Heart right ventricle (tissue), 16 donors: ENCODE data around the gene C3orf20. TPM values are rescaled to one million over a fixed set of nuclear protein-coding genes. Genes with fewer than 3 reads are reported as not detected.
A peak's percentile ranks its signal among the peaks of the same experiment; 100 is the strongest.
"Not testable (repeated sequence)": the region's sequence is repeated elsewhere in the genome, so short reads cannot be mapped to it uniquely, and the experiment has no call there.

Source experiments
- ATAC-seq, 8 donors: fragments of 200-7000 bp; cut with Tn5 transposase; one replicate each; pipeline ENCODE4 v1.9.1; 2020; ENCODE audit warnings: mild to moderate bottlenecking in 8 of 8, moderate library complexity in 8 of 8, moderate number of reproducible peaks in 1 of 8
- DNase-seq, 2 donors: peaks; one replicate each; pipeline ENCODE4 v3.0.0-alpha.2; 2020
- H3K27ac ChIP-seq, 10 donors: fragments of 200-600 bp; sonication (generic) in 2 of 10; one replicate each; pipeline versions ENCODE4 v1.5.0 to v1.8.0; 2020 to 2022; ENCODE audit warnings: mild to moderate bottlenecking in 3 of 10
- H3K27me3 ChIP-seq, 7 donors: fragments of 200-600 bp; one replicate each; pipeline ENCODE4 v1.8.0; 2021 to 2022; ENCODE audit warnings: mild to moderate bottlenecking in 2 of 7
- H3K36me3 ChIP-seq, 9 donors: fragments of 200-600 bp; sonication (generic) in 1 of 9; one replicate each; pipeline versions ENCODE4 v1.5.0 to v1.8.0; 2020 to 2022; ENCODE audit warnings: mild to moderate bottlenecking in 2 of 9
- H3K4me1 ChIP-seq, 9 donors: fragments of 200-600 bp; sonication (generic) in 1 of 9; one replicate each; pipeline versions ENCODE4 v1.5.0 to v1.8.0; 2020 to 2022; ENCODE audit warnings: mild to moderate bottlenecking in 4 of 9
- H3K4me3 ChIP-seq, 10 donors: fragments of 200-600 bp; sonication (generic) in 2 of 10; one replicate each; pipeline versions ENCODE4 v1.5.0 to v1.8.0; 2020 to 2022; ENCODE audit warnings: mild to moderate bottlenecking in 7 of 10, moderate library complexity in 2 of 10
- H3K9me3 ChIP-seq, 11 donors: fragments of 200-600 bp in 10 of 11; sonication (generic) in 2 of 11; one replicate each; pipeline versions ENCODE4 v1.5.0 to v1.8.0; 2013 to 2022; ENCODE audit warnings: mild to moderate bottlenecking in 2 of 11, control low read depth in 1 of 11, moderate library complexity in 1 of 11
- CTCF ChIP-seq, 9 donors: fragments of 200-600 bp; sonication (generic) in 2 of 9; IDR thresholded peaks; one replicate each; pipeline versions ENCODE4 v1.5.0 to v1.8.0; 2021 to 2022; ENCODE audit warnings: antibody characterized with exemption in 9 of 9, mild to moderate bottlenecking in 5 of 9, moderate library complexity in 1 of 9
- WGBS, 2 donors: extraction: QIAGEN DNeasy Blood & Tissue Kit; methylation state at CpG; one replicate each; pipeline ENCODE4 v1.1.7; 2013; ENCODE audit warnings: inconsistent platforms in 1 of 2; 5-methylcytosine and 5-hydroxymethylcytosine counted together
- intact Hi-C, 10 donors: fragments of 100-400 bp; cut with DNase I; formaldehyde crosslinking; loops; one replicate each; pipeline versions ENCODE4 v1.11.1 to v1.14.2; 2022
- polyA plus RNA-seq, 2 donors: library from polyadenylated mRNA; stranded (reverse); fragments of 200-250 nt; gene quantifications; one replicate each; pipeline ENCODE4 v1.2.3, GENCODE V29; 2013
- total RNA-seq, 10 donors: library from RNA; stranded (reverse); fragmentation: NEBNext Ultra II Directional in 3 of 10; extraction: Animal tissue kit (Norgen Biotek cat#: 25700) in 3 of 10; gene quantifications; one replicate each; pipeline versions ENCODE4 v1.2.1 to v1.2.4, GENCODE V29; 2021 to 2023
- donor health status: Arrhythmogenic right ventricular cardiomyopathy.
- donor health status: ischemic (EF 13 %, LVEDD 7.1; RV severe dilation, severe dysfunction).
- donor health status: healthy with polysubstance abuse.
- donor health status: DM: no; HTN: yes; CAD: no.
- donor health status: DM: no; HTN: no; CAD: no.
- donor health status: ischemic (EF 25% LVEDD 6.9; RV normal size, moderate dysfunction).
- donor health status: ischemic (EF 25% LVEDD 5.7; RV mildly dilated, moderate dysfunction).
- donor health status: healthy.
- donor health status: DM: yes; HTN: yes; CAD: no.
- donor health status: Ischemic cardiomyopathy.
- donor health status: ischemic (EF 35%, LVEDD 5.7; RV mildly dilated, moderate dysfunction).
- donor health status: nonischemic (EF 11% LVEDD 7.7; RV severe dilation, severe dysfunction).
- donor health status: DM: yes; HTN: yes; CAD: no.
- donor health status: PGD.
- donor health status: ischemic (EF 29% LVEDD 5.4; RV normal size, mild dysfunction).
- donor health status: nonischemic (EF 23%, LVEDD 6.1; RV moderate dilation, normal function).

Gene C3orf20
- total and polyA plus RNA-seq, 12 donors: 0.10 to 0.36 (median 0.16) TPM; not detected in 7

DNA sequence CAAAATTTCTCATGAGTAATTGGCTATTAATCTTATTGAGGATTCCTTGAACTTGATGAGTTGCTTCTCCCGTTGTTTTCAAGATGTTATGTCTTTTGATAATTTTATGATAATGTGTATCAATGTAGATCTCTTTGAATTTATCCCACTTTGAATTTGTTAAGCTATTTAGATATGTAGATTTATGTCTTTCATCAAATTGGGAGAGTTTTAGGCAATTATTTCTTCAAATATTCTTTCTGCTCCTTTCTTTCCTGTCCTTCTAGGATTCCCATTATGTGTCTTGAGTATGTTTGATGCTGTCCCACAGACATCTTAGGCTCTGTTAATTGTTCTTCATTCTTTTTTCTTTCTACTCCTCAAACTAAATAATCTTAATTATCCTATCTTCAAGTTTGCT lies 75.7 kb downstream of the C3orf20 start:
- intact Hi-C loops: no loop called here
- no peaks in the 10 kb centered on the region for H3K27me3 ChIP-seq
- H3K9me3 ChIP-seq: peaks cover 0 to 31% (median 12%) of the 10 kb centered on the region in 11 donors
- ATAC-seq (no peak), DNase-seq (no peak)
- H3K36me3 ChIP-seq: no peaks in the 10 kb centered on the region
- H3K4me3 ChIP-seq: no peak overlapping the region
- H3K4me1 ChIP-seq: no peaks in the 10 kb centered on the region
- TF ChIP-seq CTCF (IDR thresholded peaks at IDR 0.05): no peak
- H3K27ac ChIP-seq: no peak overlapping the region
- WGBS, 2 donors: 77 to 90% methylated on average over 1 of the region's 1 CpG

DNA sequence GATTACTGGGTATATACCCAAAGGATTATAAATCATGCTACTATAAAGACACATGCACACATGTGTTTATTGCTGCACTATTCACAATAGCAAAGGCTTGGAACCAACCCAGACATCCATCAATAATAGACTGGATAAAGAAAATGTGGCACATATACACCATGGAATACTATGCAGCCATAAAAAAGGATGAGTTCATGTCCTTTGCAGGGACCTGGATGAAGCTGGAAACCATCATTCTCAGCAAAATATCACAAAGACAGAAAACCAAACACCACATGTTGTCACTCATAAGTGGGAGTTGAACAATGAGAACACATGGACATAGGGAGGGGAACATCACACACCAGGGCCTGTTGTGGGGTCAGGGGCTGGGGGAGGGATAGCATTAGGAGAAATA lies 78.0 kb downstream of the C3orf20 start:
- intact Hi-C loops, DNase-seq, H3K27me3 ChIP-seq, ATAC-seq, H3K4me3 ChIP-seq, H3K27ac ChIP-seq, H3K36me3 ChIP-seq, H3K4me1 ChIP-seq: not testable (repeated sequence)
- H3K9me3 ChIP-seq: peaks cover 0 to 31% (median 12%) of the 10 kb centered on the region in 11 donors

DNA sequence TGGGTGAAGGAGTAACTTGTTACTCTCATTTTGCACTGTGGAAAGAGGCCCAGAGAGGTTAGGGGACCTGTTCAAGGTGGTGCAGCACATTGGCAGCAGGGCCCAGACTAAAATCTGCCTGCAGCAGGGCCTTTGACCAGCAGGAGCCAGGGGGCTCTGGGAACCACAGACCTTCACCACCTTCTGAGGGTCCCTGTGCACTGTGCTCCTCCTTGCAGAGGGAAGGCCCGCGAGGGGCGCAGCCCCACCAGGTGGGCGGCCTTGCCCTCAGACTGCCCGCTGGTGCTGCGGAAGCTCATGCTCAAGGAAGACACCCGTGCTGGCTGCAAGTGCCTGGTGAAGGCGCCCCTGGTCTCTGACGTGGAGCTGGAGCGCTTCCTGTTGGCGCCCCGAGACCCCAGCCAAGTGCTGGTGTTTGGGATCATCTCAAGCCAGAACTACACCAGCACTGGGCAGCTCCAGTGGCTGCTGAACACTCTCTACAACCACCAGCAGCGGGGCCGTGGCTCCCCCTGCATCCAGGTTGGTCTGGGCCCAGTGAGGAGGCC lies 82.3 kb downstream of the C3orf20 start:
- Histone ChIP-seq H3K36me3 (no peaks in the 10 kb centered on the region), H3K27me3 (no peaks in the 10 kb centered on the region), H3K4me3 (no peak overlapping the region), H3K4me1 (no peaks in the 10 kb centered on the region), H3K27ac (no peak overlapping the region), H3K9me3 (peaks cover 0 to 6% (median 0%) of the 10 kb centered on the region in 11 donors)
- 94% methylated on average over 14 of the region's 14 CpGs for WGBS, 2 donors
- peak in 1 of 8 donors; percentile 50 for ATAC-seq
- DNase-seq: no peak
- TF ChIP-seq CTCF (IDR thresholded peaks at IDR 0.05): no peak
- intact Hi-C loops: no loop called here

GRCh38 chr3:14758297-14758696 lies 83.4 kb downstream of the C3orf20 start:
- ATAC-seq (peak in 6 of 8 donors; percentile 45 to 82 (median 49)), DNase-seq (no peak)
- Histone ChIP-seq H3K4me3 (no peak overlapping the region), H3K36me3 (no peaks in the 10 kb centered on the region), H3K4me1 (no peaks in the 10 kb centered on the region), H3K27me3 (no peaks in the 10 kb centered on the region), H3K27ac (no peak overlapping the region), H3K9me3 (no peaks in the 10 kb centered on the region)
- TF ChIP-seq CTCF (IDR thresholded peaks at IDR 0.05): no peak
- WGBS, 2 donors: 79 to 83% methylated on average over 4 of the region's 4 CpGs
- intact Hi-C loops: no loop called here

GRCh38 chr3:14758959-14759358 lies 84.0 kb downstream of the C3orf20 start:
- DNase-seq (no peak), ATAC-seq (no peak)
- Histone ChIP-seq H3K27me3 (no peaks in the 10 kb centered on the region), H3K36me3 (no peaks in the 10 kb centered on the region), H3K4me1 (no peaks in the 10 kb centered on the region), H3K9me3 (no peaks in the 10 kb centered on the region), H3K4me3 (no peak overlapping the region), H3K27ac (no peak overlapping the region)
- 93 to 94% methylated on average over 3 of the region's 3 CpGs for WGBS, 2 donors
- TF ChIP-seq CTCF (IDR thresholded peaks at IDR 0.05): no peak
- intact Hi-C loops: no loop called here
